Panc1 (cell line): ENCODE measurements around the gene AKT1S1. TPM values are rescaled to one million over a fixed set of nuclear protein-coding genes. Genes with fewer than 3 reads are reported as not detected.

Experiments used
- ATAC-seq: fragments of 200-7000 bp; cut with Tn5 transposase; 2 replicates; pipeline ENCODE4 v1.9.1; 2020; ENCODE audit warnings: mild to moderate bottlenecking, moderate library complexity
- BruUV-seq: library from RNA; stranded (reverse); fragments of 400-500 nt; replicated peaks from 2 replicates; lab custom pipeline; 2021; lab: Mats Ljungman, UMichigan
- CTCF ChIA-PET: fragments of 300-600 bp; sonication (Branson Sonifier 250); formaldehyde crosslinking; loops from one replicate; lab custom pipeline; 2022; ENCODE audit warnings: antibody characterized with exemption; lab: Charles Lee
- POLR2A ChIA-PET: fragments of 300-600 bp; sonication (Branson Sonifier 250); formaldehyde crosslinking; loops from one replicate; lab custom pipeline; 2022; ENCODE audit warnings: antibody characterized with exemption; lab: Charles Lee
- DNase-seq: peaks from one replicate; pipeline ENCODE4 v3.0.0-alpha.2; 2010; ENCODE audit warnings: low read depth, low spot score
- H3K27ac ChIP-seq: 2 replicates; pipeline ENCODE4 v1.5.1; 2011; ENCODE audit warnings: mild to moderate bottlenecking, low read length, inconsistent platforms
- H3K27me3 ChIP-seq: fragments of 200-500 bp; sonication (Bioruptor generic); 2 replicates; pipeline ENCODE4 v1.6.0; 2014; ENCODE audit warnings: low read length, inconsistent platforms; ENCODE audit not compliant: control insufficient read depth, insufficient read depth
- H3K36me3 ChIP-seq: fragments of 200-500 bp; sonication (Bioruptor generic); 2 replicates; pipeline ENCODE4 v1.5.1; 2014; ENCODE audit warnings: inconsistent platforms, mild to moderate bottlenecking, low read length, moderate library complexity; ENCODE audit not compliant: control insufficient read depth, insufficient read depth
- H3K4me1 ChIP-seq: 2 replicates; pipeline ENCODE4 v1.5.1; 2011; ENCODE audit warnings: inconsistent platforms, mild to moderate bottlenecking, low read length, moderate library complexity; ENCODE audit not compliant: control insufficient read depth, insufficient read depth
- H3K4me3 ChIP-seq, 2 experiments: 2 replicates each; pipeline ENCODE4 v1.5.1; 2011 to 2012; ENCODE audit warnings: low read depth in 2 of 2, low read length in 2 of 2, mild to moderate bottlenecking in 2 of 2, inconsistent platforms in 1 of 2, moderate library complexity in 1 of 2
- H3K9me3 ChIP-seq: fragments of 200-500 bp; sonication (Bioruptor generic); 2 replicates; pipeline ENCODE4 v1.5.1; 2014; ENCODE audit warnings: low read depth, mild to moderate bottlenecking, inconsistent platforms, low read length, moderate library complexity; ENCODE audit not compliant: control insufficient read depth, insufficient read depth
- POLR2AphosphoS5 ChIP-seq: IDR thresholded peaks from 2 replicates; pipeline ENCODE4 v1.6.1; 2012; ENCODE audit warnings: mild to moderate bottlenecking, low read depth, low read length, moderate library complexity
- SIN3A ChIP-seq: IDR thresholded peaks from 2 replicates; pipeline ENCODE4 v1.6.1; 2012; ENCODE audit warnings: low read depth, mild to moderate bottlenecking, low read length, moderate library complexity, borderline replicate concordance; ENCODE audit not compliant: insufficient read depth
- TCF7L2 ChIP-seq: IDR thresholded peaks from 2 replicates; pipeline ENCODE4 v1.6.1; 2011; ENCODE audit warnings: mild to moderate bottlenecking, low read depth, low read length, inconsistent platforms
- in situ Hi-C: cut with HindIII; loops from 2 replicates; pipeline ENCODE4 v1.10.0; 2016; ENCODE audit warnings: low sequenced_read_pairs, low pct_unique_long_range_greater_than_20kb
- intact Hi-C: fragments of 100-400 bp; cut with micrococcal nuclease; formaldehyde crosslinking; loops from one replicate; pipeline ENCODE4 v1.10.0; 2022; ENCODE audit not compliant: unreplicated experiment
- total RNA-seq: library from RNA; stranded (reverse); gene quantifications from one replicate; pipeline ENCODE4 v1.2.1, GENCODE V29; 2021; ENCODE audit not compliant: unreplicated experiment
- TF ChIP-seq, protein P1 (sequence below): fragments of 450-650 bp; IDR thresholded peaks from 2 replicates; pipeline ENCODE4 v1.5.1; 2017; ENCODE audit warnings: mild to moderate bottlenecking
- TF ChIP-seq, protein P2 (sequence below), 2 experiments: IDR thresholded peaks; 2 replicates each; pipeline ENCODE4 v1.6.1; 2011 to 2012; ENCODE audit warnings: low read depth in 2 of 2, control low read depth in 1 of 2, low read length in 1 of 2, mild to moderate bottlenecking in 1 of 2, moderate library complexity in 1 of 2; ENCODE audit not compliant: insufficient read depth in 1 of 2

AKT1S1 gene
- total RNA-seq, 1 experiment from 2014 or later: 92.8 TPM

DNA sequence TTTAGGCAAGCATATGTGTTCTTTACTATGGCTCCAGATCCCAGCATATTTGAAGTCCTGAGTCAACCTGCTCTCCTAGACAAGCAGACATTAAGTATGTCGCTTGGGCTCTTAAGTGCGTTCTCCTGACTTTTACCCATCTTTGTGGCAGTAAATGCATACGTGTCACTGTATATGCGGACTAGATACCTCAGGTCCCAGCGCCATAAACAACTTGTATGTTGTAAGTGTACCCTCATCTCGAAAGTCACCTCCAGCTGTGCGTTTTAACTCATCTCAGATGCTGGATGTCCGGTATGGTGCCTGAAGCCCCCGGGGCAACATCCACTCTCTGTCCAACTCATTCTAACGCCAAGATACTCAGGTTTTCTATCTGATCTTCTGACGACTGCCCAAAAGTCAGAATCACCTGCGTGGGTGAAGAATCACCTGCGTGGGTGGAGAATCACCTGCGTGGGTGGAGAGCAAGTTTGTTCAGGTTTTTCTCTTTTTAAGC lies 24.5 kb downstream of the AKT1S1 start:
- no peak for ATAC-seq
- peaks cover 17% of the 10 kb centered on the region for H3K4me1 ChIP-seq
- H3K27ac ChIP-seq: peak overlapping the region; percentile 57; the same call in 1 of the 2 replicates
- H3K27me3 ChIP-seq: no peaks in the 10 kb centered on the region
- CTCF ChIA-PET: no interaction called here
- H3K9me3 ChIP-seq: no peaks in the 10 kb centered on the region
- POLR2A ChIA-PET: interaction anchor here (0.6 kb wide), 1 partner anchor 656 kb away, joined by 3 read pairs; no protein-coding TSS in a partner anchor
- no peak for DNase-seq
- TF ChIP-seq SIN3A: no peak
- H3K4me3 ChIP-seq: peak overlapping the region; percentile 58 to 70
- in situ Hi-C loops: no loop called here
- BruUV-seq: TSS peak; percentile 84
- H3K36me3 ChIP-seq: no peaks in the 10 kb centered on the region
- intact Hi-C loops: no loop called here

DNA sequence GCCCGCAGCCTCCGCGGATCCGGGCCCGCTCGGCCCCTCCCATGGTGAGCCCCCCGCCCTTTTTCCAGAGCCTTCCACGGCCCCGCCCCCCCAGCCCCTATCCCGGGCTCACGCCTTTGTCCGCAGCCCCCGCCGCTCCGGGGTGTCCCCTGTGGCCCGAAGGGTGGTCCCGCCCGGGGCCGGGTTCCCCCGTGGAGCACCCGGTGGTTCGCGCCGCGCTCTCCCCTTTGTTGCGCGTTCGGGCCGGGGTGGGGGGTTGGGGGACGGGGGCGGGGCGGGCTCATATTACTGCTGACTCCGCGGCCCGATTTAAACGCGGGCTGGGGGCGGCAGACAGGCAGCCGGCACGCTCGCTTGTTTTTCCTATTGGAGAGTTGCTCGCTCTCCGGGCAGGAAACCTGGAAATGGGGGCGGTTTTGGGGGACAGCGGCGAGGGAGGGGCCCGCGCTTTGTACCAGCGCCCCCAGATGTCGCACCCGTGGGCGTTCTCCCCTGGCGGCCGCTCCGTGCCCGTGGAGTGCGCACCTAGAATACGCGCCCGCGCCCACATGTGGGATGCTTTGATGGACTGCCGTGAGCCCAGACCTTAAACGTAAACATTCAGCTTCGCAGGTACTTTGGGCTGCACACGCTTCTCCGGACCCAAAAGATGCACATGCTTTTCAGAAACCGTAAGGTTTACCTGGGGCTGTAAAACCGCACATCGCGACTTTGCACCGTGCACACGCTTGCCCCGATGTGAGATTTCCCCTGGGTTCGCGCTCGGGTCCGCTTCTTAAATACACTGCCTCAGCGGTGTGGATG lies 25.5 kb downstream of the AKT1S1 start:
- TF ChIP-seq, protein P1, sequence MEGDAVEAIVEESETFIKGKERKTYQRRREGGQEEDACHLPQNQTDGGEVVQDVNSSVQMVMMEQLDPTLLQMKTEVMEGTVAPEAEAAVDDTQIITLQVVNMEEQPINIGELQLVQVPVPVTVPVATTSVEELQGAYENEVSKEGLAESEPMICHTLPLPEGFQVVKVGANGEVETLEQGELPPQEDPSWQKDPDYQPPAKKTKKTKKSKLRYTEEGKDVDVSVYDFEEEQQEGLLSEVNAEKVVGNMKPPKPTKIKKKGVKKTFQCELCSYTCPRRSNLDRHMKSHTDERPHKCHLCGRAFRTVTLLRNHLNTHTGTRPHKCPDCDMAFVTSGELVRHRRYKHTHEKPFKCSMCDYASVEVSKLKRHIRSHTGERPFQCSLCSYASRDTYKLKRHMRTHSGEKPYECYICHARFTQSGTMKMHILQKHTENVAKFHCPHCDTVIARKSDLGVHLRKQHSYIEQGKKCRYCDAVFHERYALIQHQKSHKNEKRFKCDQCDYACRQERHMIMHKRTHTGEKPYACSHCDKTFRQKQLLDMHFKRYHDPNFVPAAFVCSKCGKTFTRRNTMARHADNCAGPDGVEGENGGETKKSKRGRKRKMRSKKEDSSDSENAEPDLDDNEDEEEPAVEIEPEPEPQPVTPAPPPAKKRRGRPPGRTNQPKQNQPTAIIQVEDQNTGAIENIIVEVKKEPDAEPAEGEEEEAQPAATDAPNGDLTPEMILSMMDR: no peak
- TF ChIP-seq, protein P2, sequence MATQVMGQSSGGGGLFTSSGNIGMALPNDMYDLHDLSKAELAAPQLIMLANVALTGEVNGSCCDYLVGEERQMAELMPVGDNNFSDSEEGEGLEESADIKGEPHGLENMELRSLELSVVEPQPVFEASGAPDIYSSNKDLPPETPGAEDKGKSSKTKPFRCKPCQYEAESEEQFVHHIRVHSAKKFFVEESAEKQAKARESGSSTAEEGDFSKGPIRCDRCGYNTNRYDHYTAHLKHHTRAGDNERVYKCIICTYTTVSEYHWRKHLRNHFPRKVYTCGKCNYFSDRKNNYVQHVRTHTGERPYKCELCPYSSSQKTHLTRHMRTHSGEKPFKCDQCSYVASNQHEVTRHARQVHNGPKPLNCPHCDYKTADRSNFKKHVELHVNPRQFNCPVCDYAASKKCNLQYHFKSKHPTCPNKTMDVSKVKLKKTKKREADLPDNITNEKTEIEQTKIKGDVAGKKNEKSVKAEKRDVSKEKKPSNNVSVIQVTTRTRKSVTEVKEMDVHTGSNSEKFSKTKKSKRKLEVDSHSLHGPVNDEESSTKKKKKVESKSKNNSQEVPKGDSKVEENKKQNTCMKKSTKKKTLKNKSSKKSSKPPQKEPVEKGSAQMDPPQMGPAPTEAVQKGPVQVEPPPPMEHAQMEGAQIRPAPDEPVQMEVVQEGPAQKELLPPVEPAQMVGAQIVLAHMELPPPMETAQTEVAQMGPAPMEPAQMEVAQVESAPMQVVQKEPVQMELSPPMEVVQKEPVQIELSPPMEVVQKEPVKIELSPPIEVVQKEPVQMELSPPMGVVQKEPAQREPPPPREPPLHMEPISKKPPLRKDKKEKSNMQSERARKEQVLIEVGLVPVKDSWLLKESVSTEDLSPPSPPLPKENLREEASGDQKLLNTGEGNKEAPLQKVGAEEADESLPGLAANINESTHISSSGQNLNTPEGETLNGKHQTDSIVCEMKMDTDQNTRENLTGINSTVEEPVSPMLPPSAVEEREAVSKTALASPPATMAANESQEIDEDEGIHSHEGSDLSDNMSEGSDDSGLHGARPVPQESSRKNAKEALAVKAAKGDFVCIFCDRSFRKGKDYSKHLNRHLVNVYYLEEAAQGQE (IDR thresholded peaks at IDR 0.05; ENCODE audit: insufficient read depth in 1 of 2, low read depth in 2 of 2, low read length in 1 of 2): no peak
- TF ChIP-seq TCF7L2 (no peak), POLR2AphosphoS5 (no peak), SIN3A (no peak)
- BruUV-seq: no TSS peak
- ChIA-PET CTCF (no interaction called here), POLR2A (no interaction called here)
- intact Hi-C loops: no loop called here
- H3K36me3 ChIP-seq: no peaks in the 10 kb centered on the region
- H3K4me3 ChIP-seq: peak overlapping the region; percentile 58 to 70
- peak overlapping the region; percentile 57; the same call in 1 of the 2 replicates for H3K27ac ChIP-seq
- DNase-seq (no peak), ATAC-seq (peak; percentile 1; the same call in 1 of the 2 replicates)
- in situ Hi-C loops: no loop called here
- no peaks in the 10 kb centered on the region for H3K9me3 ChIP-seq
- H3K27me3 ChIP-seq: no peaks in the 10 kb centered on the region
- peaks cover 13% of the 10 kb centered on the region for H3K4me1 ChIP-seq
